Measurements from ENCODE around the gene OR1F1.
A peak's percentile ranks its signal among the peaks of the same experiment; 100 is the strongest.
"Not testable (repeated sequence)": the region's sequence is repeated elsewhere in the genome, so short reads cannot be mapped to it uniquely, and the experiment has no call there.

The OR1F1 gene

GRCh38 chr16:3173892-3174617 is 13.9 kb upstream of the OR1F1 start:
- peak; percentile 65 for DNase-seq (ENCODE audit: low spot score)

GRCh38 chr16:3174618-3175148 is 13.3 kb upstream of the OR1F1 start:
- no peak for DNase-seq (ENCODE audit: low spot score)

GRCh38 chr16:3175157-3176093 is 12.6 kb upstream of the OR1F1 start:
- no peak for DNase-seq (ENCODE audit: low spot score)

- DNase-seq (ENCODE audit: low spot score): no peak
Measured at GRCh38 chr16:3179651-3180050, 8.4 kb upstream of the OR1F1 start.

DNA sequence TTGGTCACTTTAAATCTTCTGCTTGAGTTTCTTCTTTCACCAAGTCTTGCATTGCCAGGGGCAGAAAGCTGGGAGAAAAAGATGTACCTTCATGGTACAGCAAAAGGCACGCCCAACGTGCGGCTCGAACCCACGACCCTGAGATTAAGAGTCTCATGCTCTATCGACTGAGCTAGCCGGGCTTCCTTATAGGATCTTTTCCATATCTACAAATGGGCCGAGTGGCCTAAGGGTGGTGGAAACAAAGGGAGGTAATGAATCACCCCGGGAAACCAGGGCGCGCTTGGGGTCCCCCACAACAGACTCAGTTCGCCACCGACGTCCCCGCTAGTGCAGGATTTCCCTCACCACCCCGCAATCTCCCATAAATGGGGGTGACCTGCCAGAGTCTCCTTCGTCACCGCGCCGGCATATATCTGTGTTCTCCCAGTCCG is 7.5 kb upstream of the OR1F1 start:
- no peak for DNase-seq (ENCODE audit: low spot score)

DNA sequence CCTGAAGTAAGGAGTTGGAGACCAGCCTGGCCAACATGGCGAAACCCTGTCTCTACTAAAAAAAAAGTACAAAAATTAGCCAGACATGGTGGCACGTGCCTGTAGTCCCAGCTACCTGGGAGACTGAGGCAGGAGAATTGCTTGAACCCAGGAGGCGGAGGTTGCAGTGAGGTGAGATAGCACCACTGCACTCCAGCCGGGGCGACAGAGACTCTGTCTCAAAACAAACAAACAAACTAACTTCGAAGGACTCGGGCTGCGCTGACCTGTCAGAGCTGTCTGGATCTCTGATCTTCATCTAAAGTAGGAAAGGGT is 5.8 kb upstream of the OR1F1 start:
- DNase-seq (ENCODE audit: low spot score): not testable (repeated sequence)

- DNase-seq (ENCODE audit: low spot score): peak; percentile 18
Measured at GRCh38 chr16:3182608-3183444, 5.2 kb upstream of the OR1F1 start.

GRCh38 chr16:3183445-3184139 is 4.4 kb upstream of the OR1F1 start:
- DNase-seq (ENCODE audit: low spot score): no peak

DNA sequence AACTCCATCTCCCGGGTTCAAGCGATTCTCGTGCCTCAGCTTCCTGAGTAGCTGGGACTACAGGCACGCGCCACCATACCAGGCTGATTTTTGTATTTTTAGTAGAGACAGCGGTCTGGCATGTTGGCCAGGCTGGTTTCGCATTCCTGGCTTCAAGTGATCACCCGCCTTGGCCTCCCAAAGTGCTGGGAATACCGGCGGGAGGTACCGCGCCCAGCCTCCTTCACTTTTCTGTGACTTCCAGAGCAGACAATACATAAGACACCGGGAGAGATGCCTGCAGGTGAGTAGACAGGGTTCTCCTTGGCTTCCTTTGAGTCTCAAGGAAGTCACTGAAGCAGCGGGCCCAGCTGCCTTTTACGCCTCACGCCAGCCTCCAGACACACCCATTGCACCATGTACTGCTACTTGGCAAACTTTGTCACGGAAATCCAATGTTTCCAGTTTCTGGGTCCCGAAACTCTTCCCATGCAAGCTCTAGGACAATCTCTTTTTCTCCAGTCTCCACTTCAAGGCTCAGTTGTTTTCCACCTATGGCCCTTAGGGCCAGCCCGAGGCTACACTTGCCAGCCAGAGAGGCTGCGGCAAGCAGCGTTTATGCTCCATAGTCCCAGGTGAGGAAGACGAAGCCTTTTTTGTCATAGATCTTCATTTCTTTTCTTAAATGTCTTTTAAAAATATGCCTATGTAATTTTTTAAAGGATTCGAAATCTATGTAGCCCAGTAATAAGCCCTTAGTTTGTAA is 886 bp upstream of the OR1F1 start:
- no peak for DNase-seq (ENCODE audit: low spot score)

DNA sequence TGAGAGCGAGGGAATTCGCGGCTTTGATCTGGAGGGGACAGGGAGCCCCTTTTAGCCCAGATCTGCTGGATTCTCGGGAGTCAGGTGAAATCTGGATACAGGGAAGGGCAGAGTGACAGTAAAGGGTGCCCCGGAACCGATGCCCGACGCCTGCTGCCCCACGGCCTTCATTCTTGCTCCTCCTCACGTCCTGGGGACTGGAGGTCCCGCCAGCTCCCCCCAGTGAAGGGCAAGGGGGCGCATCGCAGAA is 596 bp downstream of the OR1F1 start:
- DNase-seq (ENCODE audit: low spot score): no peak

DNA sequence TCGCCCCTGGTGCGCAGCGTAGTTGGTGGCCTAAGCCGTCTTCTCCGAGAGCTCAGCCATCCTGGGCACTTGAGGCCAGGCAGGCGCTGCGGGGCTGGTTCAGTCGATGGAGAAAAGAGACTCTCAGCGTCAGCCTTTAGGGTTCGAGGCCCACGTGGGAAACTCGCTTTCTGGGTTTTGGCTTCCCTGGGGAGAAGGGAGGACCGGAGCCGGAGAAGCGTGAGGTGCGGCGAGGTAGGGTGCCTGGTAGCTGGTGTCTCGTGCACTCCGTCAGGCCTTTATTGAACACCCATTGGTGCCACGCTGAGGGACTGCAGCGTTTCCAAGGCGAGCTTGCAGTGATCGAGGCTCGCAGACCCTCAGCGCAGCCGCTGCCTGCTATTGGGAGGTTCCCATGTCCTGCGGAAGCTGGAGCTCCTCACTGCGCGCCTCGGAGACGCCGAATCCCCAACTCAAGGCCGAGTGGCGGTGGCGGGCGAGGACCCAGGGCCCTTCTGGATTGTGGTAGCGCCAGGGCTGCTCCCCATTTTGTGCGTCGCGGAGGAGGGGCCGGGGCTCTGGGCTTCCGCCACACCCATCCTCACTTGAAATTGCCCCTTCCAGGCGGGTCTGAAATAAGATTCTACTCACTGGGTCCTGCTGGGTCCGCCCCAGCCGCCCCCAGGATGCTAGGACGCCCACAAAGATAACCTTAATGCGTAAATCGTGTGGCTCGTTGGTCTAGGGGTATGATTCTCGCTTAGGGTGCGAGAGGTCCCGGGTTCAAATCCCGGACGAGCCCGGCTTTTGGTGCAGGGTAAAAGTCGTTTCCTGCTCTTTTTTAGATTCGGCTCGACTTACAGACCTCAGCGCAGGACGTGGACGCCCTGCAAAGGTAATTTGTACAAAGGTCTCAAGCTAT is 1.2 kb downstream of the OR1F1 start:
- no peak for DNase-seq (ENCODE audit: low spot score)

DNA sequence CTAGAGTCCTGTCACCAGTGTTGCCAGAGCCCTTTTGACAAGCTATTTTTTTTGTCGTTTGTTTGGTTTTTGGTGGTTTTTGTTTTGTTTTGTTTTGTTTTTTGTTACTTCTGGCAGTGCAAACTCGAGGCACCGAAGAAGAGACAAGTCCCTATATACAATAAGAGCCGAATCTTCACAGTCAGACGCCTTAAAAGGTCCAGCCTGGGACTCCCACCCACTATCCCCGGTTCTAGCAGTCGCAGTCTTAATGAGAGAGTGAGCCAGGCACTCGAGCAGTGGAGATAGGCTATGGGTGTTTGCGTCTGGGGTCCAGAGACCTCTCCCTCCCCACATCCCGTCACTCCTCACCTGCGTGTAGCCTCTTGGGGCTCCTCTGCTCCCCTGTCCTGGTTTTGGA is 1.9 kb downstream of the OR1F1 start:
- no peak for DNase-seq (ENCODE audit: low spot score)

- peak; percentile 20 for DNase-seq (ENCODE audit: low spot score)
Measured at GRCh38 chr16:3190949-3191353, 2.9 kb downstream of the OR1F1 start.

DNA sequence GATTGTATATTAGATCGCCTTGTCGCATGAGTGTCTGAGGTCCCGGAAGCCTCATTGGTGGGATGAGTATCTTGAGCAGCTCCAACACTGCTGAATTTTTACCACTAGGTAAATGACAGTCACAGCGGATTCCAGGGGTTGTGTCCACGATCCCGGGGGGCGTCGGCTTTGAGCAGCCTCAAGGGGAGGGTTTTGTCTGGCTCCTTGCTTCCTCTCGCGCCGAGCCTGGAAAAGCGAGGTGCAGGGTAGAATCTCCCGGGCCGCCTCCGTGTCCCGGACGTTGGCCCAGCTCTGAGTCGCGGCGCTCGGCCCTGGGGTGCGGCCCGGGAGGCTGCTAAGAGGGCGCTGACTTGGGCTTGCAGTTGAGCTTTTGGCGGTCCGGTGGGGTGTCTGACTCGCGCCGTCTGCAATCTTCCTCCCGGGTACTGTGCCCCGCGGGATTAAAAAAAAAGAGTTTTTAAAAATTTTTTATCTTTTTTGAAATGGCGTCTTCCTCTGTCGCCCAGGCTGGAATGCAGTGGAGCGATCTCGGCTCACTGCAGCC is 4.5 kb downstream of the OR1F1 start:
- DNase-seq (ENCODE audit: low spot score): no peak

GRCh38 chr16:3193221-3194212 is 5.5 kb downstream of the OR1F1 start:
- no peak for DNase-seq (ENCODE audit: low spot score)

GRCh38 chr16:3194792-3195191 is 6.8 kb downstream of the OR1F1 start:
- no peak for DNase-seq (ENCODE audit: low spot score)

DNA sequence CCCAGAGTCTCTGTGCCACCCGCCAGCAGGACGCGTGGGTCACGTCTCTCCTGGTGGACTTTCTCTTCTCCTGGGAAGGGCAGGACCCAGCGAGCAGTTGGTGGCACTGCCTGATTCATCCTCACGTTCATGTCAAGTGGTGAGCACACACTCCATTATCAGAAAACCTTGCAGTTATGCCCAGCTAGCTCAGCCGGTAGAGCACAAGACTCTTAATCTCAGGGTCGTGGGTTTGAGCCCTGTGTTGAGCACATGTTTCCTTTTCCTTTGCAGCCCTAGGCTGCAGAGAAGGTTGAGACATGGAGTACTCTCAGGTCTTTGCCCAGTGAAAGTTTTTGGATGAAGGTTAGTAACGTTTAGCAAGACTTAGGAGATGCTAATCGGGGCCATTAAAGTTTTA is 8.0 kb downstream of the OR1F1 start:
- DNase-seq (ENCODE audit: low spot score): no peak

GRCh38 chr16:3197694-3198333 is 9.8 kb downstream of the OR1F1 start:
- DNase-seq (ENCODE audit: low spot score): not testable (repeated sequence)
